Mesenchymal stem cell (in vitro differentiated cells and primary cell): ENCODE data around the gene DPH7.
"Not testable (repeated sequence)": the region's sequence is repeated elsewhere in the genome, so short reads cannot be mapped to it uniquely, and the experiment has no call there.

Source experiments
- DNase-seq: peaks from one replicate; pipeline ENCODE4 v3.0.0-alpha.2; 2013
- H2AFZ ChIP-seq: one replicate; pipeline ENCODE4 v1.6.1; 2013; ENCODE audit warnings: low read depth, mild to moderate bottlenecking, control low read depth, inconsistent platforms, low read length, moderate library complexity
- H2AK5ac ChIP-seq: 2 replicates; pipeline ENCODE4 v1.6.1; 2013; ENCODE audit warnings: low read length, moderate library complexity, mild to moderate bottlenecking, inconsistent platforms; ENCODE audit not compliant: severe bottlenecking
- H2BK120ac ChIP-seq: one replicate; pipeline ENCODE4 v1.6.1; 2013; ENCODE audit warnings: low read depth, mild to moderate bottlenecking, inconsistent platforms, low read length, moderate library complexity
- H2BK12ac ChIP-seq, 2 experiments: one replicate each; pipeline ENCODE4 v1.6.1; 2013; ENCODE audit warnings: inconsistent platforms in 2 of 2, low read length in 2 of 2, mild to moderate bottlenecking in 2 of 2, moderate library complexity in 2 of 2, control low read depth in 1 of 2
- H2BK15ac ChIP-seq: one replicate; pipeline ENCODE4 v1.6.1; 2013; ENCODE audit warnings: mild to moderate bottlenecking, low read depth, inconsistent platforms; ENCODE audit not compliant: poor library complexity, severe bottlenecking
- H2BK5ac ChIP-seq: 2 replicates; pipeline ENCODE4 v1.6.1; 2013; ENCODE audit warnings: low read depth, mild to moderate bottlenecking, low read length, control low read depth, inconsistent platforms; ENCODE audit not compliant: poor library complexity, severe bottlenecking
- H3K14ac ChIP-seq, 2 experiments: one replicate each; pipeline ENCODE4 v1.6.1; 2013; ENCODE audit warnings: inconsistent platforms in 2 of 2, low read length in 2 of 2, control low read depth in 1 of 2, mild to moderate bottlenecking in 1 of 2, moderate library complexity in 1 of 2
- H3K18ac ChIP-seq, 2 experiments: one replicate each; pipeline ENCODE4 v1.6.1; 2013; ENCODE audit warnings: inconsistent platforms in 2 of 2, low read length in 2 of 2, control low read depth in 1 of 2, low read depth in 1 of 2, mild to moderate bottlenecking in 1 of 2
- H3K23ac ChIP-seq, 2 experiments: one replicate each; pipeline ENCODE4 v1.6.1; 2013; ENCODE audit warnings: inconsistent platforms in 2 of 2, low read length in 2 of 2, mild to moderate bottlenecking in 2 of 2, moderate library complexity in 2 of 2, control low read depth in 1 of 2
- H3K27ac ChIP-seq: 2 replicates; pipeline ENCODE4 v1.5.1; 2013; ENCODE audit warnings: mild to moderate bottlenecking, moderate library complexity, low read length, control low read depth, inconsistent platforms; ENCODE audit not compliant: poor library complexity, severe bottlenecking
- H3K27me3 ChIP-seq, 2 experiments: 2 replicates each; pipeline versions ENCODE4 v1.6.1 to v1.7.0; 2013; ENCODE audit warnings: low read length in 2 of 2, mild to moderate bottlenecking in 2 of 2, moderate library complexity in 2 of 2, control low read depth in 1 of 2, inconsistent platforms in 1 of 2; ENCODE audit not compliant: control insufficient read depth in 1 of 2, insufficient read depth in 1 of 2
- H3K36me3 ChIP-seq, 2 experiments: 2 replicates each; pipeline versions ENCODE4 v1.6.1 to v1.7.0; 2013; ENCODE audit warnings: low read length in 2 of 2, control low read depth in 1 of 2, inconsistent platforms in 1 of 2, low read depth in 1 of 2, mild to moderate bottlenecking in 1 of 2; ENCODE audit not compliant: insufficient read depth in 2 of 2, control insufficient read depth in 1 of 2
- H3K4ac ChIP-seq, 2 experiments: one replicate each; pipeline ENCODE4 v1.6.1; 2013; ENCODE audit warnings: inconsistent platforms in 2 of 2, low read length in 2 of 2, mild to moderate bottlenecking in 2 of 2, moderate library complexity in 2 of 2, control low read depth in 1 of 2, low read depth in 1 of 2
- H3K4me1 ChIP-seq: 2 replicates; pipeline ENCODE4 v1.6.1; 2013; ENCODE audit warnings: low read depth, low read length, control low read depth; ENCODE audit not compliant: control insufficient read depth, insufficient read depth
- H3K4me2 ChIP-seq: 2 replicates; pipeline ENCODE4 v1.6.1; 2013; ENCODE audit warnings: low read length, mild to moderate bottlenecking, inconsistent platforms; ENCODE audit not compliant: poor library complexity, severe bottlenecking
- H3K4me3 ChIP-seq, 2 experiments: 2 replicates each; pipeline versions ENCODE4 v1.5.1 to v1.7.0; 2013; ENCODE audit warnings: low read length in 2 of 2, mild to moderate bottlenecking in 2 of 2, control low read depth in 1 of 2, low read depth in 1 of 2; ENCODE audit not compliant: insufficient read depth in 1 of 2
- H3K79me1 ChIP-seq: replicated peaks from 2 replicates; pipeline ENCODE4 v1.6.1; 2013; ENCODE audit warnings: mild to moderate bottlenecking, control low read depth, low read length, inconsistent platforms; ENCODE audit not compliant: poor library complexity, severe bottlenecking
- H3K9ac ChIP-seq: 2 replicates; pipeline ENCODE4 v1.7.0; 2013; ENCODE audit warnings: mild to moderate bottlenecking, low read length, moderate library complexity
- H3K9me3 ChIP-seq: 2 replicates; pipeline ENCODE4 v1.7.0; 2013; ENCODE audit warnings: mild to moderate bottlenecking, low read length; ENCODE audit not compliant: control insufficient read depth
- H4K8ac ChIP-seq: one replicate; pipeline ENCODE4 v1.6.1; 2013; ENCODE audit warnings: inconsistent platforms, mild to moderate bottlenecking, low read length, moderate library complexity
- H4K91ac ChIP-seq: one replicate; pipeline ENCODE4 v1.6.1; 2013; ENCODE audit warnings: mild to moderate bottlenecking, low read length, inconsistent platforms
- WGBS: methylation state at CpG from one replicate; pipeline ENCODE4 v1.1.7; 2013; ENCODE audit warnings: mixed read lengths; 5-methylcytosine and 5-hydroxymethylcytosine counted together

Gene DPH7

DNA sequence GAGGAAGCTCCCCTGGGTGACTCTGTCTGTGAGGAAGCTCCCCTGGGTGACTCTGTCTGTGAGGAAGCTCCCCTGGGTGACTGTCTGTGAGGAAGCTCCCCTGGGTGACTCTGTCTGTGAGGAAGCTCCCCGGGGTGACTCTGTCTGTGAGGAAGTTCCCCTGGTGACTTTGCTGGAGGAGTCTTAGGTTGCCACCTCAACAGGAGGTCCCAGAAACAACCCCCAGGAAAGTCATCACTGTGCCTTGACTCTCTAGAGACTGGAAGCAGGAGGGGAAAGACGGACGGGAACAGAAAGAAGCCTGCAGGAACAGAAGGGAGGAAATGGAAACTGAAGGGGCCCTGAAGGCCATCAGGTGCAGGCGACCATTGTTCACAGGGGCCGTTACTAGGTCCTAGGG lies 10.3 kb downstream of the DPH7 start:
- not testable (repeated sequence) for H3K4me3 ChIP-seq, H3K23ac ChIP-seq, H3K27me3 ChIP-seq, H4K8ac ChIP-seq, H2BK15ac ChIP-seq, H3K9me3 ChIP-seq, H3K4me2 ChIP-seq, H3K9ac ChIP-seq, H3K4me1 ChIP-seq, H3K4ac ChIP-seq, H2AK5ac ChIP-seq, H2AFZ ChIP-seq, H2BK120ac ChIP-seq, H4K91ac ChIP-seq, H3K14ac ChIP-seq, DNase-seq, H2BK5ac ChIP-seq, H3K18ac ChIP-seq, H3K27ac ChIP-seq, H2BK12ac ChIP-seq
- WGBS, result 91% methylated on average over 5 of the region's 5 CpGs
- Histone ChIP-seq H3K36me3 (peaks cover 45 to 54% of the 10 kb centered on the region in 2 experiments), H3K79me1 (peaks cover 35% of the 10 kb centered on the region)

DNA sequence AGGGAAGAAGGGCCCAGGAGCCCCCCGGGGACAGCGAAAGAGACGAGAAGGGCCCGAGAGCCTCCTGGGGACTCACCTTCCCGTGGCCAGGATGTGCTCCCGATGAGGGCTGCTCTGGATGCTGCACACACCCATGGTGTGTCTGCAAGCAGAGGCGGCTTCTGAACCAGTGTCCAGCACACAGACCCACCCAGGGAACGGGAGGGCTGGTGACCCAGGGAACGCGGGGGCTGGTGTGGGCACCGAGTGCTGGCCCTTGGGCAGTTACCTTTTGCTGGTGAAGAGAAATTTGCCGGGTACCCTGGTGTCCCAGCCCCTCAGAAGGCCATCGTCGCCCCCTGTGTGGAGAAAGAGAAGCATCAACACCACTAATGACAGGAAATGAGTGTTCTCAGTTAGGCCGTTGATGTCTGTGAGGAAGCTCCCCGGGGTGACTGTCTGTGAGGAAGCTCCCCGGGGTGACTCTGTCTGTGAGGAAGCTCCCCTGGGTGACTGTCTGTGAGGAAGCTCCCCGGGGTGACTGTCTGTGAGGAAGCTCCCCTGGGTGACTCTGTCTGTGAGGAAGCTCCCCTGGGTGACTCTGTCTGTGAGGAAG lies 13.8 kb downstream of the DPH7 start:
- Histone ChIP-seq H3K4me2 (no peak overlapping the region), H3K4me1 (peaks cover 2% of the 10 kb centered on the region), H3K9me3 (no peaks in the 10 kb centered on the region), H3K14ac (no peak overlapping the region), H2AFZ (no peak overlapping the region), H3K27me3 (no peaks in the 10 kb centered on the region), H3K79me1 (peaks cover 22% of the 10 kb centered on the region), H2BK15ac (no peak overlapping the region), H3K9ac (no peak overlapping the region), H3K23ac (no peak overlapping the region), H3K4ac (no peak overlapping the region), H4K8ac (no peak overlapping the region), H2BK5ac (no peak overlapping the region), H3K4me3 (no peak overlapping the region), H3K27ac (no peak overlapping the region), H2BK120ac (no peak overlapping the region), H4K91ac (no peak overlapping the region), H2BK12ac (no peak overlapping the region), H3K36me3 (peaks cover 46 to 48% of the 10 kb centered on the region in 2 experiments), H3K18ac (no peak overlapping the region), H2AK5ac (no peak overlapping the region)
- no peak for DNase-seq
- WGBS, result 93% methylated on average over 18 of the region's 18 CpGs

DNA sequence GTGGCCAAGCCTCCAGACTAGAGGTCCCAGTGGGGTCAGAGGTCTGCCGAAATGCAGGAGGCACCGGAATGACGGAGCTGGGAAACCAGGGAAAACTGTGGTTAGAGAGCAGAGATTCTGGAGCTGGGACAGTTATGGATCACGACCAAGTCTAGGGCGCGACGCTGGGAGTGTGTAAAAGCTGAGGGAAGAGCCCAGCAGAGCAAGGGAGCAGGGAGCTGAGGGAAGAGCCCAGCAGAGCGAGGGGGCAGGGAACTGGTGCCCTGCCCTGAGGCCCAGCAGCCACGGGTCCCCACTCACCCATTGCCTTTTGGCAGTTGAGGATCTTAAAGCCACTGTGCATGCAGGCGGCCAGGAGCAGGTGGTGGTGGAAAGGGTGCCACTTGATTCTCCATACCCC lies 14.6 kb downstream of the DPH7 start:
- Histone ChIP-seq H2BK5ac (no peak overlapping the region), H3K4me1 (peaks cover 2% of the 10 kb centered on the region), H3K4ac (no peak overlapping the region), H2BK12ac (no peak overlapping the region), H3K9ac (no peak overlapping the region), H3K9me3 (no peaks in the 10 kb centered on the region), H3K14ac (no peak overlapping the region), H3K27ac (no peak overlapping the region), H3K79me1 (peaks cover 17% of the 10 kb centered on the region), H2AK5ac (no peak overlapping the region), H3K18ac (no peak overlapping the region), H2BK15ac (no peak overlapping the region), H3K4me2 (no peak overlapping the region), H2AFZ (no peak overlapping the region), H4K91ac (no peak overlapping the region), H3K23ac (no peak overlapping the region), H3K36me3 (peaks cover 41 to 48% of the 10 kb centered on the region in 2 experiments), H4K8ac (no peak overlapping the region), H2BK120ac (no peak overlapping the region), H3K4me3 (no peak overlapping the region), H3K27me3 (no peaks in the 10 kb centered on the region)
- 96% methylated on average over 10 of the region's 10 CpGs for WGBS
- DNase-seq, result no peak

DNA sequence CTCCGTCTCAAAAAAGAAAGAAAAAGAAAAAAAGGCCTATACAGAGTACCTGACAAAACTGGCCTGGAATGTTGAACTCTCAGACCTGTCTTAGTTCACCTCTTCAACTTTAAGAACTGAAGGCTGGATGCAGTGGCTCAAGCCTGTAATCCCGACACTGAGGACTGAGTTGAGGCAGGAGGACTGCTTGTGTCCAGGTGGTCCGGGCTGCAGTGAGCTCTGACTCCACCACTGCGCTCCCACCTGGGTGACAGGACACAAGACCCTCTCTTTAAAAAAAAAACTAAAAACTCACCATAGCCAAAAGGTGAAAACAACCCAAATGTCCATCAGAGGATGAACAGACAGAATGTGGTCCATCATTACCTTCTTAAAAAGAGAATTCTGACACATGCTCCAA lies 20.6 kb downstream of the DPH7 start:
- Histone ChIP-seq H4K8ac (no peak overlapping the region), H2BK5ac (no peak overlapping the region), H2BK15ac (no peak overlapping the region), H3K18ac (no peak overlapping the region), H3K79me1 (peaks cover 30% of the 10 kb centered on the region), H2BK12ac (no peak overlapping the region), H2AFZ (no peak overlapping the region), H2AK5ac (no peak overlapping the region), H4K91ac (no peak overlapping the region), H3K27ac (no peak overlapping the region), H3K4me3 (no peak overlapping the region), H3K36me3 (peaks cover 61 to 64% of the 10 kb centered on the region in 2 experiments), H3K27me3 (no peaks in the 10 kb centered on the region), H3K23ac (no peak overlapping the region), H3K9ac (no peak overlapping the region), H3K4ac (no peak overlapping the region), H3K14ac (no peak overlapping the region), H3K9me3 (no peaks in the 10 kb centered on the region), H3K4me1 (peaks cover 1% of the 10 kb centered on the region), H3K4me2 (no peak overlapping the region), H2BK120ac (no peak overlapping the region)
- 95% methylated on average over 3 of the region's 4 CpGs for WGBS
- no peak for DNase-seq
